ENCODE data around the gene SENP5.

SENP5 gene

DNA sequence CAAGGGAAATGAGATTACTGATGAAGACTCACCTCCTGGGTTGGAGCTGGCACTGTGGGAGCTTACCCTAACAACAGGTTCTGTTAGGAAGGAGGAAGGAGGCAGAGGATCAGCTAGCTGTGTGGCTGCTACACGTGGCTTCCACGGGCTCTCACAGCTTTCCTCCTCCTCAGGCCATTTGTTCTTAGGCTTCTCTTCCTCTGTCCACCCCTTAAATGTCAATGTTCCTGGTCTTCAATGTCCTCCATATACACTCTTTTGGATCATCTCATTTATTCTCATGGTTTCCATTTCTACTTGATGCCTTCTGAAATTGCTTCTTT lies 95.9 kb downstream of the SENP5 start:
- H3K4me3 ChIP-seq (ENCODE audit: low read length, poor library complexity, severe bottlenecking), result no peak overlapping the region
- H3K79me2 ChIP-seq (ENCODE audit: insufficient read depth, low read length), result 0 out of 2 replicates have a peak, but pooled peaks cover 7% of the 10 kb centered on the region
- H3K36me3 ChIP-seq (ENCODE audit: insufficient read depth, low read length), result no peaks in the 10 kb centered on the region
- H3K27me3 ChIP-seq (ENCODE audit: insufficient read depth, low read length, poor library complexity, severe bottlenecking), result no peaks in the 10 kb centered on the region
- H4K20me1 ChIP-seq (ENCODE audit: insufficient read depth, low read length, poor library complexity, severe bottlenecking), result no peaks in the 10 kb centered on the region
- H3K4me2 ChIP-seq (ENCODE audit: low read depth, low read length, poor library complexity, severe bottlenecking), result no peak overlapping the region
- no peak overlapping the region for H3K9ac ChIP-seq (ENCODE audit: low read depth, low read length, poor library complexity, severe bottlenecking)
- H3K4me1 ChIP-seq (ENCODE audit: insufficient read depth, low read length, poor library complexity, severe bottlenecking), result no peaks in the 10 kb centered on the region
- no peak overlapping the region for H2AFZ ChIP-seq (ENCODE audit: low read length)
- no peaks in the 10 kb centered on the region for H3K9me3 ChIP-seq (ENCODE audit: insufficient read depth, low read depth, low read length)
- no peak for TF ChIP-seq EZH2phosphoT487 (IDR thresholded peaks at IDR 0.05; ENCODE audit: borderline replicate concordance)
- TF ChIP-seq, protein P1, sequence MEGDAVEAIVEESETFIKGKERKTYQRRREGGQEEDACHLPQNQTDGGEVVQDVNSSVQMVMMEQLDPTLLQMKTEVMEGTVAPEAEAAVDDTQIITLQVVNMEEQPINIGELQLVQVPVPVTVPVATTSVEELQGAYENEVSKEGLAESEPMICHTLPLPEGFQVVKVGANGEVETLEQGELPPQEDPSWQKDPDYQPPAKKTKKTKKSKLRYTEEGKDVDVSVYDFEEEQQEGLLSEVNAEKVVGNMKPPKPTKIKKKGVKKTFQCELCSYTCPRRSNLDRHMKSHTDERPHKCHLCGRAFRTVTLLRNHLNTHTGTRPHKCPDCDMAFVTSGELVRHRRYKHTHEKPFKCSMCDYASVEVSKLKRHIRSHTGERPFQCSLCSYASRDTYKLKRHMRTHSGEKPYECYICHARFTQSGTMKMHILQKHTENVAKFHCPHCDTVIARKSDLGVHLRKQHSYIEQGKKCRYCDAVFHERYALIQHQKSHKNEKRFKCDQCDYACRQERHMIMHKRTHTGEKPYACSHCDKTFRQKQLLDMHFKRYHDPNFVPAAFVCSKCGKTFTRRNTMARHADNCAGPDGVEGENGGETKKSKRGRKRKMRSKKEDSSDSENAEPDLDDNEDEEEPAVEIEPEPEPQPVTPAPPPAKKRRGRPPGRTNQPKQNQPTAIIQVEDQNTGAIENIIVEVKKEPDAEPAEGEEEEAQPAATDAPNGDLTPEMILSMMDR (conservative IDR thresholded peaks at IDR 0.05; ENCODE audit: low read length), result no peak
- no peaks in the 10 kb centered on the region for H3F3A ChIP-seq (ENCODE audit: low read depth)
- no peaks in the 10 kb centered on the region for H3K9me2 ChIP-seq (replicated peaks; ENCODE audit: low read depth, low read length)

DNA sequence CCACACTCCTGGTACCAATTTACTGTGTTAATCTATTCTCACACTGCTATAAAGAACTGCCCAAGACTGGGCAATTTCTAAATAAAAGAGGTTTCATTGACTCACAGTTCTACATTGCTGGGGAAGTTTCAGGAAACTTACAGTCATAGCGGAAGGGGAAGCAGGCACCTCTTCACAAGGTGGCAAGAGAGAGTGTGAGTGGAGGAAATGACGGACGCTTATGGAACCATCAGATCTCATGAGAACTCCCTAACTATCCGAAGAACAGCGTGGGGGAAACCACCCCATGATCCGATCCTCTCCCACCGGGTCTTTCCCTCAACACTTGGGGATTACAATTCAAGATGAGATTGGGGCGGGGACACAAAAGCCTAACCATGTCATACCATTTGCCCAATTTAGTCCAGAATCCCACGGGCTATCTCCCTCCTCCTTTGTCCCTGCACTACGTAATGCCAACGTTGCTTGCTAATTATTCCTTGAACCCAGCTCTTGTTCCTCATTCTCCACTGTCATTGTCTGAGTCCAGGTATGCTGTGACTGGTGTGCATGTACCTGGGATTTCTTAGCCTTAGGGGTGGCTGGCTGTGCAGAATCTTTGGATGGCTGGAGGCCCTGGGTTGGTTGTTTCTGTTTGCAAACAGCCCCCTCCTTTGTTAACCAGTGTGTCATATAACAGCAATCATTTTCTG lies 97.5 kb downstream of the SENP5 start:
- Histone ChIP-seq H3K79me2 (ENCODE audit: insufficient read depth, low read length) (0 out of 2 replicates have a peak, but pooled peaks cover 7% of the 10 kb centered on the region), H3K4me2 (ENCODE audit: low read depth, low read length, poor library complexity, severe bottlenecking) (no peak overlapping the region), H3F3A (ENCODE audit: low read depth) (no peaks in the 10 kb centered on the region), H3K27me3 (ENCODE audit: insufficient read depth, low read length, poor library complexity, severe bottlenecking) (no peaks in the 10 kb centered on the region), H3K9me2 (replicated peaks; ENCODE audit: low read depth, low read length) (no peaks in the 10 kb centered on the region), H3K36me3 (ENCODE audit: insufficient read depth, low read length) (no peaks in the 10 kb centered on the region), H3K4me1 (ENCODE audit: insufficient read depth, low read length, poor library complexity, severe bottlenecking) (peaks cover 3% of the 10 kb centered on the region), H3K4me3 (ENCODE audit: low read length, poor library complexity, severe bottlenecking) (no peak overlapping the region), H4K20me1 (ENCODE audit: insufficient read depth, low read length, poor library complexity, severe bottlenecking) (no peaks in the 10 kb centered on the region), H2AFZ (ENCODE audit: low read length) (no peak overlapping the region), H3K9ac (ENCODE audit: low read depth, low read length, poor library complexity, severe bottlenecking) (no peak overlapping the region), H3K9me3 (ENCODE audit: insufficient read depth, low read depth, low read length) (no peaks in the 10 kb centered on the region)
- no peak for TF ChIP-seq EZH2phosphoT487 (IDR thresholded peaks at IDR 0.05; ENCODE audit: borderline replicate concordance)
- TF ChIP-seq, protein P1 (conservative IDR thresholded peaks at IDR 0.05; ENCODE audit: low read length), result no peak

DNA sequence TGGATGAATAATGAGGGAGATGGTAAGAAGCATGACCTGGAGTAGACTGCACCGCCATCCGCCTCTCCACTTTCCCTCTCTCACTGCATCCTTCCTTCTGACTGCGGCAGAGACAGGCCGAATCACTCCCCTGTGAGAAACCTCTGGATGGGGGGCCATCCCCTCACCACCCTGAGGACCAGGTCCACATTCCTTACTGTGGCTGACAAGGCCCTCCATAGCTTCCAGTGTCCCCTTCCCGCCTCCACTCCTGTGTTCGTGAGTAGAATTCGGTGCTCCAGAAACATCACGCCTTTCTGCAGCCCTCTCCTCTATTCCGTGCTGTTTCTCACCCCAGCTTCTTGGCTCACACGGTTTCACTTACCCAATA lies 98.1 kb downstream of the SENP5 start:
- Histone ChIP-seq H3K4me3 (ENCODE audit: low read length, poor library complexity, severe bottlenecking) (no peak overlapping the region), H3K4me1 (ENCODE audit: insufficient read depth, low read length, poor library complexity, severe bottlenecking) (peaks cover 3% of the 10 kb centered on the region), H3K9ac (ENCODE audit: low read depth, low read length, poor library complexity, severe bottlenecking) (no peak overlapping the region), H3K79me2 (ENCODE audit: insufficient read depth, low read length) (0 out of 2 replicates have a peak, but pooled peaks cover 7% of the 10 kb centered on the region), H3K36me3 (ENCODE audit: insufficient read depth, low read length) (no peaks in the 10 kb centered on the region), H3F3A (ENCODE audit: low read depth) (no peaks in the 10 kb centered on the region), H3K27me3 (ENCODE audit: insufficient read depth, low read length, poor library complexity, severe bottlenecking) (no peaks in the 10 kb centered on the region), H4K20me1 (ENCODE audit: insufficient read depth, low read length, poor library complexity, severe bottlenecking) (no peaks in the 10 kb centered on the region), H2AFZ (ENCODE audit: low read length) (no peak overlapping the region), H3K9me2 (replicated peaks; ENCODE audit: low read depth, low read length) (no peaks in the 10 kb centered on the region), H3K9me3 (ENCODE audit: insufficient read depth, low read depth, low read length) (no peaks in the 10 kb centered on the region), H3K4me2 (ENCODE audit: low read depth, low read length, poor library complexity, severe bottlenecking) (no peak overlapping the region)
- no peak for TF ChIP-seq EZH2phosphoT487 (IDR thresholded peaks at IDR 0.05; ENCODE audit: borderline replicate concordance)
- TF ChIP-seq, protein P1 (conservative IDR thresholded peaks at IDR 0.05; ENCODE audit: low read length), result no peak

All from Loucy (cell line).